ENCODE measurements around the gene METTL16. TPM values are rescaled to one million over a fixed set of nuclear protein-coding genes. Genes with fewer than 3 reads are reported as not detected.
A peak's percentile ranks its signal among the peaks of the same experiment; 100 is the strongest.

Gene METTL16
- total and polyA plus RNA-seq, 2 of the 8 experiments (the other 6 are each of a cell fraction or from before 2014, with no cell fraction given), result 22.8 to 59.4 TPM

- no peak overlapping the region for H3K23ac ChIP-seq (ENCODE audit: insufficient read length)
- TF ChIP-seq NANOG (IDR thresholded peaks at IDR 0.05; ENCODE audit: insufficient read depth, low read depth, low read length, poor library complexity, severe bottlenecking) (no peak), POLR2AphosphoS5 (IDR thresholded peaks at IDR 0.05; ENCODE audit: low read depth, low read length) (peak; percentile 41; the same call in 1 of the 2 replicates), MAFK (IDR thresholded peaks at IDR 0.05; ENCODE audit: low read depth, low read length) (no peak), YY1 (IDR thresholded peaks at IDR 0.05; ENCODE audit: low read depth, low read length) (no peak), SRF (IDR thresholded peaks at IDR 0.05; ENCODE audit: low read depth, low read length) (no peak), RNF2 (IDR thresholded peaks at IDR 0.05; ENCODE audit: borderline replicate concordance, low read depth, low read length, missing control alignments, poor library complexity, severe bottlenecking) (no peak), TBP (IDR thresholded peaks at IDR 0.05; ENCODE audit: low read depth, low read length) (no peak), RBBP5 (IDR thresholded peaks at IDR 0.05; ENCODE audit: borderline replicate concordance, low read depth, low read length) (no peak), POU5F1 (IDR thresholded peaks at IDR 0.05; ENCODE audit: low read depth, low read length) (no peak), CEBPB (IDR thresholded peaks at IDR 0.05; ENCODE audit: low read depth, low read length) (no peak), SP4 (IDR thresholded peaks at IDR 0.05; ENCODE audit: low read length) (0 out of 2 replicates have a peak, but pooled peaks have one; percentile 8), JUND (IDR thresholded peaks at IDR 0.05; ENCODE audit: low read length) (no peak)
- H3K9ac ChIP-seq (replicated peaks in 1 of 4; ENCODE audit: extremely low read depth in 1 of 4, low read depth in 3 of 4, low read length in 3 of 4), result peak overlapping the region in 1 of 4 experiments; percentile 13; a peak in 1 of 7 replicates
- no peak overlapping the region for H3K27ac ChIP-seq (ENCODE audit: low read depth, low read length)
- H4K8ac ChIP-seq (ENCODE audit: extremely low read depth, insufficient read depth, low read length), result no peak overlapping the region
- no peak overlapping the region for H3K14ac ChIP-seq (ENCODE audit: insufficient read length)
- peak overlapping the region; percentile 18 to 85 (median 48); a peak in 5 of 8 replicates for H3K4me3 ChIP-seq (ENCODE audit: extremely low read depth in 1 of 4, insufficient read depth in 2 of 4, low read depth in 3 of 4, low read length in 4 of 4)
- peaks cover 28% of the 10 kb centered on the region for H3K79me1 ChIP-seq (ENCODE audit: low read depth, low read length)
- peaks cover 0 to 53% of the 10 kb centered on the region in 2 experiments; a peak in 2 of 4 replicates for H3K79me2 ChIP-seq (ENCODE audit: control insufficient read depth in 1 of 2, insufficient read depth in 2 of 2, low read length in 2 of 2)
- no peak overlapping the region for H2AFZ ChIP-seq (ENCODE audit: low read length)
- H3K4me1 ChIP-seq (replicated peaks in 1 of 4; ENCODE audit: control insufficient read depth in 3 of 4, insufficient read depth in 4 of 4, low read length in 3 of 4), result peaks cover 15 to 49% (median 32%) of the 10 kb centered on the region in 4 experiments
- peaks cover 13 to 14% of the 10 kb centered on the region in 2 experiments for H4K20me1 ChIP-seq (replicated peaks in 1 of 2; ENCODE audit: control insufficient read depth in 1 of 2, insufficient read depth in 2 of 2, low read length in 2 of 2)
- DNase-seq (ENCODE audit: low read depth in 1 of 2, low spot score in 2 of 2) (no peak), FAIRE-seq (no peak)
- H2BK5ac ChIP-seq (ENCODE audit: low read depth, low read length), result no peak overlapping the region
- peak overlapping the region; percentile 39; the same call in 1 of the 2 replicates for H2BK12ac ChIP-seq (ENCODE audit: low read depth, low read length)
- POLR2A ChIA-PET (ENCODE audit: partially characterized antibody), result interaction anchor here (0.5 to 15.4 kb wide), 9 partner anchors 7 to 104 kb away, joined by 3 to 193 read pairs (median 4); partner anchors contain the start of genes MNT and TSR1
- H3K56ac ChIP-seq (replicated peaks; ENCODE audit: insufficient read length, low read depth, low read length), result no peak overlapping the region
- CTCF ChIA-PET (ENCODE audit: partially characterized antibody), result interaction anchor here (1.8 kb wide), 1 partner anchor 12 kb away, joined by 6 read pairs; no protein-coding TSS in a partner anchor
- H3K18ac ChIP-seq (ENCODE audit: extremely low read depth, low read length), result peak overlapping the region; percentile 71
- no peak overlapping the region for H2BK120ac ChIP-seq (replicated peaks; ENCODE audit: low read depth, low read length)
- H2BK15ac ChIP-seq (ENCODE audit: low read length), result no peak overlapping the region
- H2AK5ac ChIP-seq (ENCODE audit: low read depth, low read length), result peak overlapping the region; percentile 60; the same call in 1 of the 2 replicates
- no peaks in the 10 kb centered on the region for H3K27me3 ChIP-seq (replicated peaks in 1 of 4; ENCODE audit: control insufficient read depth in 3 of 4, extremely low read depth in 1 of 4, insufficient read depth in 3 of 4, low read length in 3 of 4)
- no peak overlapping the region for H4K91ac ChIP-seq (replicated peaks; ENCODE audit: insufficient read length, low read length)
- 38% methylated on average over 15 of the region's 53 CpGs; no CpG with 5 or more reads in 1 of the 2 experiments for WGBS, 2 experiments (ENCODE audit: extremely low coverage in 1 of 2, insufficient coverage in 1 of 2, insufficient read length in 1 of 2, insufficient replicate concordance in 2 of 2, low coverage in 1 of 2, low lambda C conversion rate in 2 of 2, missing lambda C conversion rate in 1 of 2)
- no peak overlapping the region for H4K5ac ChIP-seq (ENCODE audit: insufficient read length, low read depth, low read length)
- H2BK20ac ChIP-seq (ENCODE audit: low read length), result no peak overlapping the region
- peak overlapping the region; percentile 81 to 99 for H3K4me2 ChIP-seq (ENCODE audit: insufficient read depth in 1 of 2, low read depth in 2 of 2, low read length in 2 of 2)
- H3K23me2 ChIP-seq (ENCODE audit: low read depth, low read length), result peaks cover 20% of the 10 kb centered on the region
- H3K4ac ChIP-seq (replicated peaks; ENCODE audit: insufficient read length, low read depth, low read length), result no peak overlapping the region
- H3K36me3 ChIP-seq (ENCODE audit: control insufficient read depth in 2 of 4, insufficient read depth in 4 of 4, low read length in 3 of 4), result no peaks in the 10 kb centered on the region
- H3K9me3 ChIP-seq (ENCODE audit: insufficient read depth in 2 of 2, low read depth in 1 of 2, low read length in 1 of 2), result no peaks in the 10 kb centered on the region
Observed at GRCh38 chr17:2393954-2394749, 117.5 kb downstream of the METTL16 start.
